GM18868 (cell line): ENCODE measurements around the gene TEX47.

Experiments used
- ATAC-seq: cut with Tn5 transposase; IDR thresholded peaks from one replicate; pipeline ENCODE4 v1.9.1; 2021; ENCODE audit warnings: mild to moderate bottlenecking, moderate library complexity; ENCODE audit not compliant: unreplicated experiment

TEX47 gene

GRCh38 chr7:88756802-88757201 is 38.7 kb downstream of the TEX47 start:
- no peak for ATAC-seq

- no peak for ATAC-seq
These were observed 49.4 kb downstream of the TEX47 start for GRCh38 chr7:88746126-88746525.
